HG03378 (cell line): ENCODE data around the gene PLAAT5.

Experiments used
- ATAC-seq: cut with Tn5 transposase; IDR thresholded peaks from one replicate; pipeline ENCODE4 v1.9.1; 2021; ENCODE audit warnings: mild to moderate bottlenecking, moderate library complexity; ENCODE audit not compliant: unreplicated experiment

The PLAAT5 gene

DNA sequence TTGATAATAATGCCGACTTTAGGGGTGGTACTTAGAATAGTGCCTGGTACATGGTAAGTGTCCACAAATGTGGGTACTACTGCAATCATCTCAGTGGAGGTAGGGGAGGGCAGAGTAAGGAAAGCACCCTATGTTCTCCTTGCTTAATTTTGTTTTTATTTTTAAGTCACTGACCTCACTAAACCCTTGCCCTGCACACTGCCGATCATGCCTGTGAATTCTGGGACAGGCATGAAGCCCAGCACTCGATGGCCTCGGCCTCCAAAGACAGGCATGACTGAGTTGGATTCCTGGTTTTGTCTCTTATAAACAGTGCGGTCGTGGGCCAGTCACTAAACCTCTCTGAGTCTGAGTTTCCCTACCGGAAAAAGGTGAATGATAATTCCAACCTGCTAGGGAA lies 21.8 kb upstream of the PLAAT5 start:
- no peak for ATAC-seq

- ATAC-seq: no peak
Observed at GRCh38 chr11:63511048-63511748, 20.2 kb upstream of the PLAAT5 start.

GRCh38 chr11:63510360-63511047 lies 19.5 kb upstream of the PLAAT5 start:
- ATAC-seq: no peak

GRCh38 chr11:63508745-63509144 lies 17.8 kb upstream of the PLAAT5 start:
- no peak for ATAC-seq

DNA sequence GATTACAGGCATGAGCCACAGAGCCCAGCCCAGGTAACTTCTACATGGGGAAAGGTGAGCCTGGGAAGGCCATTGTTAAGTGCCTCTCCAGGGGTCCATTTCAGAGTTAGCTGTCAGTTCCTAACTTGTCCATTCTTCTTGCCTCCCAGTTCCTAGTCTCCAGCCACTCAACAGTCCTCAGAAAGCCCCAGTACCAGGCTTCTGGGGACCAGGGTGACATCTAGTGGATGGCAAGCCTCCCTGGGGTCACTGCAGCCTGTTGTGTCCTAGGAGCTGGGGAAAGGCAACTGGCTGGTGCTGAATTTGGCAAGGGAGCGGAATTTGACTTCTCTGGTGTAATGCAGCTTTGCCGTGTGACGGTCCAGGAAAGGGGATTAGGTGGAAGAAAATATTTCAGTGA lies 17.0 kb upstream of the PLAAT5 start:
- ATAC-seq: no peak

DNA sequence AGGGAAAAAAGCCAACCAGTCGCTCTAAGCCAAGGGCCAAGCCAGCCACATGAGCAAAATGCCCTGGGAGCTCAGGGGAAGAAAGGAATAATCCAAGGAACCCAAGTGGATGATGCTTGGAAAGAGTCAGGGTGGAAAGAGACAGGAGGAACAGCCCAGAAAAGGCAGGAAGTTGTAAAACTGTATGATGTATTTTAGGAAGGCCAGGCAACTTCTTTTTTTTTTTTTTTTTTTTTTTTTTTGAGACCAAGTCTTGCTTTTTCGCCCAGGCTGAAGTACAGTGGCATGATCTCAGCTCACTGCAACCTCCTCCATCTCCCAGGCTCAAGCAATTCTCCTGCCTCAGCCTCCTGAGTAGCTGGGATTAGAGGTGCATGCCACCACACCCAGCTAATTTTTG lies 16.5 kb upstream of the PLAAT5 start:
- ATAC-seq: no peak

GRCh38 chr11:63506876-63507275 lies 15.9 kb upstream of the PLAAT5 start:
- ATAC-seq: no peak

- ATAC-seq: no peak
Observed at GRCh38 chr11:63505857-63506528, 15.0 kb upstream of the PLAAT5 start, which contains the start of gene LGALS12. TSS of gene LGALS12 (plus strand) at chr11:63506084. CDS start at chr11:63506459, 375 bp downstream.

GRCh38 chr11:63504933-63505586 lies 14.1 kb upstream of the PLAAT5 start:
- no peak for ATAC-seq

DNA sequence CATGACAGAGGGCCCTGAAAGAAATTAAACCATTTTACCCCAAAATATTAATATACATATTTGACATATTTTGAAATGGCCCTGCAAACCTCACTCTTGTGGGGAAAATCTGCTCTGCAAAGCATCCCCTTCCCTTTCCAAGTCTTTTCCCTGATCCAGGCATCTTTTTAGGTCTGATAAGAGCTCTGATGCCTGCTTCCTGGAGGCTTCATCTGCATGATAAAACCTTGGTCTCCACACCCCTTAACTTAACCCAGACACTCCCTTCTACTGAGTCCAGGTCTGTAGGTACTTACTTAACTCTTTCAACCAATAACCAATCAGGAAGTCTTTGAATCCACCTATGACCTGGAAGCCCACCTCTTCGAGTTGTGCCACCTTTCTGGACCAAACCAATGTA lies 13.1 kb upstream of the PLAAT5 start:
- no peak for ATAC-seq

- no peak for ATAC-seq
Observed at GRCh38 chr11:63503492-63503891, 12.5 kb upstream of the PLAAT5 start.

DNA sequence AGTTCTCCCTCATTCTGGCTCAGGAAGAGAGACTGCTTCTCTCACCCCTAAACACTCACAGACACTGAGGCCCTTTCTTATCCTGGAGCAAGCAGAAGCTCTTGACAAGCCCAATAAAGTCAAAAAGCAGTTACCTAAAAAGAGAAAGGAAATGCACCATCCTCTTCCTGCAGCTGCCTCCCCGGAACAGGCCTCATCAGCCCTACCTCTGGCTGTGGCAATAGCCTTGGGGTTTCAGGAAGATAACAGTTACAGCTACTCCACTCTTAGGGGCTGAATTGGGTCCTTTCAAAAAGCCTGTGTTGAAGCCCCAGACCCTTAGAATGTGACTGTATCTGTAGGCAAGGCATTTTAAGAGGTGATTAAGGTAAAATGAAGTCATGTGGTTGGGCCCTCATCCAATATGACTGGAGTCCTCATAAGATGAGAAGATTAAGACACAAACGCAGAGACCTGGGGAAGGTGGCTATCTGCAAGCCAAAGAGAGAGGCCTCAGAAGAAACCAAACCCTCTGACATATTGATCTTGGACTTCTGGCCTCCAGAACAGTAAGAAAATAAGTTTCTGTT lies 11.4 kb upstream of the PLAAT5 start:
- ATAC-seq: no peak

- no peak for ATAC-seq
Observed at GRCh38 chr11:63501236-63501635, 10.3 kb upstream of the PLAAT5 start.

- ATAC-seq: no peak
Observed at GRCh38 chr11:63499874-63500273, 8.9 kb upstream of the PLAAT5 start.

GRCh38 chr11:63494975-63495374 lies 4.0 kb upstream of the PLAAT5 start:
- ATAC-seq: no peak

- ATAC-seq: no peak
Observed at GRCh38 chr11:63493127-63493526, 2.2 kb upstream of the PLAAT5 start.

DNA sequence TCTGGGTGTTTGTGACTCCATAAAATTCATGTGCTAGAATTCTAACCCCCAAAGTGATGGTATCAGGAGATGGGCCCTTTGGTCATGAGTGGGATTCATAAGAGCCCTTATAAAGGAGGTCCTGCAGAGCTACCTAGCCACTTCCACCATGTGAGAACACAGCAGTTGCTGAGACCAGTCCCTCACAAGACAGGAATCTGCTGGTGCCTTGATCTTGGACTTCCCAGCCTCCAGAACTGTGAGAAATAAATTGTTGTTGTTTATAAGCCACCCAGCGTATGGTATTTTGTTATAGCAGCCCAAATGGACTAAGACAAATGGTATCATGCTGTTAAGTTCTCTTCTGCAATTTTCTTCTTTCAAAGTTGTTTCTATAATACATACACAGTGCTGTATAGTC lies 1.5 kb upstream of the PLAAT5 start:
- ATAC-seq: no peak

GRCh38 chr11:63491636-63492372 lies 837 bp upstream of the PLAAT5 start:
- no peak for ATAC-seq

- ATAC-seq: no peak
Observed at GRCh38 chr11:63491240-63491587, 247 bp upstream of the PLAAT5 start.

- no peak for ATAC-seq
Observed at GRCh38 chr11:63489879-63490278, 1.1 kb downstream of the PLAAT5 start.

GRCh38 chr11:63488789-63489188 lies 2.2 kb downstream of the PLAAT5 start:
- no peak for ATAC-seq
